SK-N-SH (cell line): Measurements from ENCODE around the gene APBB3. TPM values are rescaled to one million over a fixed set of nuclear protein-coding genes. Genes with fewer than 3 reads are reported as not detected.
A peak's percentile ranks its signal among the peaks of the same experiment; 100 is the strongest.

ENCODE experiments used
- CTCF ChIA-PET: fragments of 300-600, 350-600 bp; formaldehyde crosslinking; extraction: SDS; loops from one replicate; lab custom pipeline; 2021; lab: Yijun Ruan, JAX
- POLR2A ChIA-PET: fragments of 350-600 bp; sonication (Branson Sonifier 250); formaldehyde crosslinking; extraction: SDS; loops from one replicate; lab custom pipeline; 2020; ENCODE audit warnings: antibody characterized with exemption, inconsistent platforms; lab: Yijun Ruan, JAX
- DNase-seq: peaks from one replicate; pipeline ENCODE4 v3.0.0; 2012
- H2AFZ ChIP-seq: fragments of 200-600 bp; sonication (generic); 2 replicates; pipeline ENCODE4 v1.8.1; 2016; ENCODE audit warnings: antibody characterized with exemption, mild to moderate bottlenecking, low read depth
- H3F3A ChIP-seq: fragments of 200-600 bp; sonication (generic); replicated peaks from 2 replicates; pipeline ENCODE3; 2016; ENCODE audit warnings: antibody characterized with exemption, mild to moderate bottlenecking; ENCODE audit not compliant: insufficient read depth
- H3K27ac ChIP-seq, 2 experiments: fragments of 200-500 bp in 1 of 2; fragments of 200-600 bp in 1 of 2; sonication (Bioruptor generic) in 1 of 2; sonication (generic), shearing (Covaris generic) in 1 of 2; 2 replicates each; pipeline versions ENCODE4 v1.5.1 to v1.6.1; 2014 to 2016; ENCODE audit warnings: low read depth in 2 of 2, inconsistent platforms in 1 of 2, low read length in 1 of 2, mild to moderate bottlenecking in 1 of 2, mixed read lengths in 1 of 2
- H3K27me3 ChIP-seq: fragments of 200-600 bp; sonication (generic), shearing (Covaris generic); 2 replicates; pipeline ENCODE4 v1.6.1; 2016; ENCODE audit warnings: mixed run types; ENCODE audit not compliant: insufficient read depth
- H3K36me3 ChIP-seq, 2 experiments: fragments of 200-500 bp in 1 of 2; fragments of 200-600 bp in 1 of 2; sonication (Bioruptor generic) in 1 of 2; sonication (generic) in 1 of 2; replicated peaks in 1 of 2; 2 replicates each; pipeline versions ENCODE3 to v1.5.1; 2014 to 2016; ENCODE audit warnings: low read length in 1 of 2, mild to moderate bottlenecking in 1 of 2; ENCODE audit not compliant: insufficient read depth in 2 of 2, control insufficient read depth in 1 of 2
- H3K4me1 ChIP-seq, 2 experiments: fragments of 200-500 bp in 1 of 2; fragments of 200-600 bp in 1 of 2; sonication (Bioruptor generic) in 1 of 2; sonication (generic), shearing (Covaris generic) in 1 of 2; 2 replicates each; pipeline versions ENCODE4 v1.5.1 to v1.6.1; 2014 to 2016; ENCODE audit warnings: low read depth in 1 of 2, low read length in 1 of 2, mixed run types in 1 of 2; ENCODE audit not compliant: insufficient read depth in 2 of 2, control insufficient read depth in 1 of 2
- H3K4me2 ChIP-seq: fragments of 200-600 bp; sonication (generic), shearing (Covaris generic); 2 replicates; pipeline ENCODE4 v1.6.1; 2017; ENCODE audit warnings: mixed run types
- H3K4me3 ChIP-seq, 2 experiments: fragments of 200-500 bp in 1 of 2; fragments of 200-600 bp in 1 of 2; sonication (Bioruptor generic) in 1 of 2; sonication (generic), shearing (Covaris generic) in 1 of 2; 2 replicates each; pipeline versions ENCODE4 v1.5.1 to v1.8.1; 2014 to 2016; ENCODE audit warnings: low read depth in 2 of 2, inconsistent platforms in 1 of 2, low read length in 1 of 2, mild to moderate bottlenecking in 1 of 2, mixed read lengths in 1 of 2, moderate library complexity in 1 of 2
- H3K79me2 ChIP-seq: fragments of 200-600 bp; sonication (generic); 2 replicates; pipeline ENCODE4 v1.8.1; 2017; ENCODE audit warnings: mild to moderate bottlenecking; ENCODE audit not compliant: insufficient read depth
- H3K9ac ChIP-seq: fragments of 200-600 bp; sonication (generic); 2 replicates; pipeline ENCODE4 v1.6.1; 2017; ENCODE audit warnings: mixed run types
- H3K9me2 ChIP-seq: fragments of 200-600 bp; sonication (generic); 2 replicates; pipeline ENCODE4 v1.6.1; 2017; ENCODE audit warnings: mixed run types
- H3K9me3 ChIP-seq: fragments of 200-600 bp; sonication (generic); 2 replicates; pipeline ENCODE4 v1.6.1; 2017; ENCODE audit warnings: mixed run types, mild to moderate bottlenecking, moderate library complexity
- H4K20me1 ChIP-seq: fragments of 200-600 bp; sonication (generic); 2 replicates; pipeline ENCODE4 v1.6.1; 2017; ENCODE audit warnings: mild to moderate bottlenecking, mixed run types; ENCODE audit not compliant: insufficient read depth
- CHD2 ChIP-seq: fragments of 150-350 bp; IDR thresholded peaks from 2 replicates; pipeline ENCODE4 v1.6.1; 2018; ENCODE audit warnings: low read length; ENCODE audit not compliant: partially characterized antibody
- ELF1 ChIP-seq: IDR thresholded peaks from 2 replicates; pipeline ENCODE4 v1.4.0; 2012
- EZH2phosphoT487 ChIP-seq: fragments of 200-600 bp; sonication (generic); IDR thresholded peaks from 2 replicates; pipeline ENCODE4 v1.6.1; 2017; ENCODE audit warnings: low read depth, mixed run types, mild to moderate bottlenecking, antibody characterized with exemption, moderate library complexity, borderline replicate concordance
- FOXJ3 ChIP-seq: sonication (generic); formaldehyde crosslinking; IDR thresholded peaks from 2 replicates; pipeline ENCODE4 v1.5.1; 2020; ENCODE audit warnings: mild to moderate bottlenecking, missing genetic modification reagents
- GATA2 ChIP-seq: sonication (generic); formaldehyde crosslinking; IDR thresholded peaks from 2 replicates; pipeline ENCODE4 v1.5.0; 2020; ENCODE audit warnings: mild to moderate bottlenecking, missing genetic modification reagents
- IRF3 ChIP-seq: fragments of 150-350 bp; IDR thresholded peaks from 2 replicates; pipeline ENCODE4 v1.6.1; 2016; ENCODE audit warnings: mild to moderate bottlenecking, low read depth, low read length
- MAX ChIP-seq: IDR thresholded peaks from 2 replicates; pipeline ENCODE4 v1.4.0; 2012; ENCODE audit warnings: low read depth
- MEF2A ChIP-seq: IDR thresholded peaks from 2 replicates; pipeline ENCODE4 v1.4.0; 2012; ENCODE audit warnings: low read depth, borderline replicate concordance
- NFIC ChIP-seq: IDR thresholded peaks from 2 replicates; pipeline ENCODE4 v1.4.0; 2012; ENCODE audit warnings: borderline replicate concordance
- NRF1 ChIP-seq: IDR thresholded peaks from 2 replicates; pipeline ENCODE4 v1.6.1; 2012; ENCODE audit warnings: low read depth, mild to moderate bottlenecking, low read length
- POLR2AphosphoS5 ChIP-seq: IDR thresholded peaks from 2 replicates; pipeline ENCODE4 v1.6.1; 2012; ENCODE audit warnings: low read depth, low read length
- RAD21 ChIP-seq: IDR thresholded peaks from 2 replicates; pipeline ENCODE4 v1.6.1; 2012; ENCODE audit warnings: mild to moderate bottlenecking, low read length
- REST ChIP-seq: IDR thresholded peaks from 2 replicates; pipeline ENCODE4 v1.6.1; 2012; ENCODE audit warnings: mild to moderate bottlenecking, low read depth, low read length, moderate library complexity
- RFX5 ChIP-seq: IDR thresholded peaks from 2 replicates; pipeline ENCODE4 v1.6.1; 2012; ENCODE audit warnings: mild to moderate bottlenecking, improper control_type of control experiment, low read length
- RXRA ChIP-seq: IDR thresholded peaks from 2 replicates; pipeline ENCODE4 v1.4.0; 2012; ENCODE audit warnings: low read depth, mild to moderate bottlenecking, borderline replicate concordance
- TAF1 ChIP-seq: IDR thresholded peaks from 2 replicates; pipeline ENCODE4 v1.6.1; 2012; ENCODE audit warnings: low read depth, mild to moderate bottlenecking, low read length, moderate library complexity, borderline replicate concordance
- TCF12 ChIP-seq: IDR thresholded peaks from 2 replicates; pipeline ENCODE4 v1.4.0; 2012
- USF2 ChIP-seq: fragments of 150-350 bp; IDR thresholded peaks from 2 replicates; pipeline ENCODE4 v1.6.1; 2017; ENCODE audit warnings: antibody characterized with exemption, low read length, low read depth, borderline replicate concordance
- YY1 ChIP-seq: IDR thresholded peaks from 2 replicates; pipeline ENCODE4 v1.4.0; 2012; ENCODE audit warnings: low read depth, mild to moderate bottlenecking
- WGBS: methylation state at CpG from one replicate; pipeline ENCODE4 v1.1.6; 2017; ENCODE audit warnings: low lambda C conversion rate; 5-methylcytosine and 5-hydroxymethylcytosine counted together
- polyA plus RNA-seq, 3 experiments: library from polyadenylated mRNA; depleted of rRNA; stranded (reverse); fragments of >200 nt; gene quantifications; 2 replicates each; pipeline ENCODE4 v1.2.3, GENCODE V29; 2012
- TF ChIP-seq, protein P1 (sequence below): IDR thresholded peaks from 2 replicates; pipeline ENCODE4 v1.4.0; 2012; ENCODE audit warnings: low read depth, borderline replicate concordance

The APBB3 gene
- polyA plus RNA-seq, 1 of the 3 experiments (the other 2 are of a cell fraction) = 36.0 TPM

GRCh38 chr5:140547508-140548299 lies 16.7 kb downstream of the APBB3 start, which contains the start of gene EIF4EBP3 (continued):
- TF ChIP-seq CHD2 (no peak), NFIC (peak; percentile 53; the same call in 1 of the 2 replicates), RAD21 (no peak), NRF1 (no peak), MAX (peak; percentile 97), FOXJ3 (no peak), IRF3 (no peak), RFX5 (no peak)
- TF ChIP-seq, protein P1, sequence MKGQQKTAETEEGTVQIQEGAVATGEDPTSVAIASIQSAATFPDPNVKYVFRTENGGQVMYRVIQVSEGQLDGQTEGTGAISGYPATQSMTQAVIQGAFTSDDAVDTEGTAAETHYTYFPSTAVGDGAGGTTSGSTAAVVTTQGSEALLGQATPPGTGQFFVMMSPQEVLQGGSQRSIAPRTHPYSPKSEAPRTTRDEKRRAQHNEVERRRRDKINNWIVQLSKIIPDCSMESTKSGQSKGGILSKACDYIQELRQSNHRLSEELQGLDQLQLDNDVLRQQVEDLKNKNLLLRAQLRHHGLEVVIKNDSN = peak; percentile 86; the same call in 1 of the 2 replicates

- H3K9me3 ChIP-seq = no peaks in the 10 kb centered on the region
- no peak for DNase-seq
- CTCF ChIA-PET = interaction anchor here (0.8 to 2.0 kb wide), 6 partner anchors 10 to 161 kb away, joined by 3 to 7 read pairs (median 3); partner anchors contain the start of gene SRA1
- no peak for TF ChIP-seq MEF2A
- TF ChIP-seq ELF1 = no peak
- no peak for TF ChIP-seq REST
- TF ChIP-seq YY1 = no peak
- no peak for TF ChIP-seq RFX5
- TF ChIP-seq RXRA = no peak
- TF ChIP-seq TAF1 = no peak
- TF ChIP-seq USF2 = no peak
- TF ChIP-seq EZH2phosphoT487 = no peak
- no peak for TF ChIP-seq POLR2AphosphoS5
- TF ChIP-seq GATA2 (CRISPR knock-in tag) = no peak
- TF ChIP-seq TCF12 = no peak
- TF ChIP-seq MAX = no peak
- no peak overlapping the region; the same call in 1 of the 2 replicates for H2AFZ ChIP-seq
- H3K9me2 ChIP-seq = no peaks in the 10 kb centered on the region
- H4K20me1 ChIP-seq = no peaks in the 10 kb centered on the region; the same call in 1 of the 2 replicates
- no peak overlapping the region for H3K4me3 ChIP-seq
- H3K4me2 ChIP-seq = peak overlapping the region; percentile 33; the same call in 1 of the 2 replicates
- H3K27me3 ChIP-seq = no peaks in the 10 kb centered on the region
- peaks cover 14% of the 10 kb centered on the region; the same call in 1 of the 2 replicates for H3K79me2 ChIP-seq
- H3K27ac ChIP-seq = peak overlapping the region; percentile 46 to 87; a peak in 3 of 4 replicates
- H3K9ac ChIP-seq = no peak overlapping the region
- H3K36me3 ChIP-seq = peaks cover 28 to 43% of the 10 kb centered on the region in 2 experiments
- peaks cover 8 to 46% of the 10 kb centered on the region in 2 experiments; a peak in 3 of 4 replicates for H3K4me1 ChIP-seq
- POLR2A ChIA-PET = interaction anchor here (1.1 to 3.1 kb wide), 5 partner anchors 9 to 145 kb away, joined by 3 to 21 read pairs (median 6); partner anchors contain the start of genes ANKHD1, APBB3, IK and NDUFA2
- H3F3A ChIP-seq = peaks cover 46% of the 10 kb centered on the region
- WGBS = 84% methylated on average over 13 of the region's 13 CpGs
Measured at GRCh38 chr5:140546851-140547507, 17.4 kb downstream of the APBB3 start.
